ENCODE results near the gene TOR4A. TPM values are rescaled to one million over a fixed set of nuclear protein-coding genes. Genes with fewer than 3 reads are reported as not detected.
A peak's percentile ranks its signal among the peaks of the same experiment; 100 is the strongest.

Gene TOR4A
- total and polyA plus RNA-seq, 10 of the 15 experiments (the other 5 are each of a cell fraction or from before 2014, with no cell fraction given) = 2.0 to 19.9 (median 3.7) TPM

DNA sequence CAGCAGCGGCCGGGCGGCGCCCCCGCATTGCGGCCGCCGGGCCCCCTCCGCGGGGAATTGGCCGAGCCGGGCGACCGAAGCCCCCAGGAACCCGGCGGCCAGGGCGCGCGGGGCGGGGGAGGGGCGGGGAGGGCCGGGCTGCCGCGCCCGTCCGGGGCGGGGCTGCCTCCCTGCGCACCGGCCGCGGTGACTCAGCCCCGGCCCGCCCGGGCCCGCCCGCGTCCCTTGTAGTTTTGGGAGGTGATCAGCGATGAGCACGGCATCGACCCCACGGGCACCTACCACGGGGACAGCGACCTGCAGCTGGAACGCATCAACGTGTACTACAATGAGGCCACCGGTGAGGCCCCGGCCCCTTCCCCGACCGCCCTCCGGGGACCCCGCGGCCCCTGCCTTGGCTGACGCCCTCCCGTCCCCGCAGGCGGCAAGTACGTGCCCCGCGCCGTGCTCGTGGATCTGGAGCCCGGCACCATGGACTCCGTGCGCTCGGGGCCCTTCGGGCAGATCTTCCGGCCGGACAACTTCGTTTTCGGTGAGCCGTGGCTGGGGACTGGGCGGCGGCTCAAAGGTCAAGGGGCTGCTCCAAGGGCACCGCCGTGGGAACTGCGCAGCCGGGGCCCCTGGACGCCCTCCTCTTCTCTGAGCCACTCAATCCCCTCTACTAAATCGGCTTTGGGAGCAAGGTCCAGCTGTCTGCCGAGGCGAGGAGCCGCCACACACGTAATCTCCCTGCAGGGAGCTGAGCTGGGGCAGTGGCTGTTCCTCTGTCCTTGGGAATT is 35.8 kb upstream of the TOR4A start:
- Histone ChIP-seq H3K79me2 (ENCODE audit: control insufficient read depth, insufficient read depth, low read length) (peaks cover 30% of the 10 kb centered on the region), H3K4me1 (ENCODE audit: control insufficient read depth, insufficient read depth, low read length) (peaks cover 38% of the 10 kb centered on the region), H3K27ac (ENCODE audit: control insufficient read depth, insufficient read depth) (peak overlapping the region; percentile 39), H4K20me1 (ENCODE audit: control insufficient read depth, insufficient read depth) (peaks cover 4% of the 10 kb centered on the region; the same call in 1 of the 2 replicates), H3K36me3 (ENCODE audit: control insufficient read depth in 2 of 2, insufficient read depth in 2 of 2, low read length in 1 of 2) (peaks cover 8 to 14% of the 10 kb centered on the region in 2 experiments), H3K27me3 (replicated peaks in 1 of 2; ENCODE audit: control insufficient read depth in 2 of 2, insufficient read depth in 2 of 2, low read length in 1 of 2) (no peaks in the 10 kb centered on the region), H3K9ac (ENCODE audit: control insufficient read depth, insufficient read depth, low read length) (peak overlapping the region; percentile 63), H3K4me3 (peak overlapping the region; percentile 98), H3K4me2 (ENCODE audit: control insufficient read depth, insufficient read depth) (peak overlapping the region; percentile 91), H3K9me3 (replicated peaks; ENCODE audit: control insufficient read depth, insufficient read depth, low read length) (no peaks in the 10 kb centered on the region), H2AFZ (ENCODE audit: control insufficient read depth, low read depth, low read length) (no peak overlapping the region)
- ATAC-seq = no peak
- in situ Hi-C loops (cut with MboI) = no loop called here
- DNase-seq (ENCODE audit: low read depth, low spot score) = no peak
- intact Hi-C loops (cut with micrococcal nuclease; ENCODE audit: unreplicated experiment) = no loop called here
- CTCF ChIA-PET = interaction anchor here (0.6 to 5.3 kb wide), 10 partner anchors 12 to 207 kb away, joined by 3 to 52 read pairs (median 4); partner anchors contain the start of genes CYSRT1, NELFB, RNF208 and RNF224
- RAD21 ChIA-PET (ENCODE audit: unreplicated experiment) = interaction anchor here (0.6 to 1.9 kb wide), 11 partner anchors 12 to 285 kb away, joined by 3 to 13 read pairs (median 3); partner anchors contain the start of genes NELFB, NRARP and RNF208
- no TSS peak for BruUV-seq (replicated peaks)
- FAIRE-seq = no peak
- 2% methylated on average over 53 of the region's 83 CpGs for WGBS (ENCODE audit: insufficient coverage, insufficient replicate concordance, low lambda C conversion rate, missing lambda C conversion rate)
- SMC1A ChIA-PET (ENCODE audit: uncharacterized antibody, unreplicated experiment) = interaction anchor here (1.0 to 1.7 kb wide), 4 partner anchors 19 to 155 kb away, joined by 3 to 6 read pairs (median 4); partner anchors contain the start of genes MAN1B1, NRARP and RNF208
- POLR2A ChIA-PET = interaction anchor here (1.0 to 9.2 kb wide), 15 partner anchors 13 to 249 kb away, joined by 3 to 112 read pairs (median 8); partner anchors contain the start of genes CYSRT1, EXD3, MAN1B1 and NELFB
- no peak for TF ChIP-seq MEF2B (IDR thresholded peaks at IDR 0.05; ENCODE audit: partially characterized antibody, poor library complexity, severe bottlenecking)
- no peak for TF ChIP-seq STAT1 (conservative IDR thresholded peaks at IDR 0.05)
- no peak for TF ChIP-seq CEBPB (IDR thresholded peaks at IDR 0.05; ENCODE audit: borderline replicate concordance in 1 of 2, low read depth in 2 of 2, low read length in 2 of 2)
- no peak for TF ChIP-seq POU2F2 (IDR thresholded peaks at IDR 0.05; ENCODE audit: borderline replicate concordance, low read depth, low read length)
- no peak for TF ChIP-seq HCFC1 (IDR thresholded peaks at IDR 0.05; ENCODE audit: low read length)
- TF ChIP-seq PML (IDR thresholded peaks at IDR 0.05; ENCODE audit: low read length) = no peak
- no peak for TF ChIP-seq PAX5 (IDR thresholded peaks at IDR 0.05; ENCODE audit: borderline replicate concordance, low read depth, low read length)
- no peak for TF ChIP-seq BMI1 (IDR thresholded peaks at IDR 0.05; ENCODE audit: borderline replicate concordance)
- TF ChIP-seq, protein P1, sequence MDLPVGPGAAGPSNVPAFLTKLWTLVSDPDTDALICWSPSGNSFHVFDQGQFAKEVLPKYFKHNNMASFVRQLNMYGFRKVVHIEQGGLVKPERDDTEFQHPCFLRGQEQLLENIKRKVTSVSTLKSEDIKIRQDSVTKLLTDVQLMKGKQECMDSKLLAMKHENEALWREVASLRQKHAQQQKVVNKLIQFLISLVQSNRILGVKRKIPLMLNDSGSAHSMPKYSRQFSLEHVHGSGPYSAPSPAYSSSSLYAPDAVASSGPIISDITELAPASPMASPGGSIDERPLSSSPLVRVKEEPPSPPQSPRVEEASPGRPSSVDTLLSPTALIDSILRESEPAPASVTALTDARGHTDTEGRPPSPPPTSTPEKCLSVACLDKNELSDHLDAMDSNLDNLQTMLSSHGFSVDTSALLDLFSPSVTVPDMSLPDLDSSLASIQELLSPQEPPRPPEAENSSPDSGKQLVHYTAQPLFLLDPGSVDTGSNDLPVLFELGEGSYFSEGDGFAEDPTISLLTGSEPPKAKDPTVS (IDR thresholded peaks at IDR 0.05; ENCODE audit: low read depth, low read length) = no peak
- no peak for TF ChIP-seq SP1 (IDR thresholded peaks at IDR 0.05; ENCODE audit: low read depth, low read length)
- TF ChIP-seq, protein P2, sequence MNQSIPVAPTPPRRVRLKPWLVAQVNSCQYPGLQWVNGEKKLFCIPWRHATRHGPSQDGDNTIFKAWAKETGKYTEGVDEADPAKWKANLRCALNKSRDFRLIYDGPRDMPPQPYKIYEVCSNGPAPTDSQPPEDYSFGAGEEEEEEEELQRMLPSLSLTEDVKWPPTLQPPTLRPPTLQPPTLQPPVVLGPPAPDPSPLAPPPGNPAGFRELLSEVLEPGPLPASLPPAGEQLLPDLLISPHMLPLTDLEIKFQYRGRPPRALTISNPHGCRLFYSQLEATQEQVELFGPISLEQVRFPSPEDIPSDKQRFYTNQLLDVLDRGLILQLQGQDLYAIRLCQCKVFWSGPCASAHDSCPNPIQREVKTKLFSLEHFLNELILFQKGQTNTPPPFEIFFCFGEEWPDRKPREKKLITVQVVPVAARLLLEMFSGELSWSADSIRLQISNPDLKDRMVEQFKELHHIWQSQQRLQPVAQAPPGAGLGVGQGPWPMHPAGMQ (IDR thresholded peaks at IDR 0.05; ENCODE audit: borderline replicate concordance) = no peak
- no peak for TF ChIP-seq BCL11A (IDR thresholded peaks at IDR 0.05; ENCODE audit: low read depth, low read length)
- TF ChIP-seq BHLHE40 (IDR thresholded peaks at IDR 0.05; ENCODE audit: borderline replicate concordance in 1 of 2, low read depth in 2 of 2, low read length in 1 of 2) = no peak
- TF ChIP-seq BACH1 (IDR thresholded peaks at IDR 0.05; ENCODE audit: borderline replicate concordance) = 0 out of 2 replicates have a peak, but pooled peaks have one; percentile 11
- no peak for TF ChIP-seq SKIL (IDR thresholded peaks at IDR 0.05; ENCODE audit: low read depth, poor library complexity, severe bottlenecking)
- no peak for TF ChIP-seq CHD1 (IDR thresholded peaks at IDR 0.05; ENCODE audit: low read depth, low read length)
- TF ChIP-seq MXI1 (IDR thresholded peaks at IDR 0.05; ENCODE audit: low read depth, low read length) = 0 out of 2 replicates have a peak, but pooled peaks have one; percentile 9
- TF ChIP-seq RUNX3 (IDR thresholded peaks at IDR 0.05; ENCODE audit: low read length) = no peak
- no peak for TF ChIP-seq NBN (IDR thresholded peaks at IDR 0.05)

Data from GM12878 (cell line).